OCI-LY7 (cell line): Measurements from ENCODE around the gene LARP7.

Experiments used
- CTCF ChIP-seq: fragments of 200-600 bp; sonication (generic); conservative IDR thresholded peaks from 2 replicates; pipeline ENCODE4 v1.5.1; 2014; ENCODE audit warnings: mild to moderate bottlenecking, antibody characterized with exemption, low read length, moderate library complexity, mixed read lengths
- EZH2phosphoT487 ChIP-seq: fragments of 200-600 bp; sonication (generic); IDR thresholded peaks from 2 replicates; pipeline ENCODE4 v1.6.1; 2018; ENCODE audit warnings: low read depth, borderline replicate concordance, mild to moderate bottlenecking, mixed run types, antibody characterized with exemption, low read length, moderate library complexity, mixed read lengths

- no peak for TF ChIP-seq CTCF
- no peak for TF ChIP-seq EZH2phosphoT487
These were observed 42.0 kb upstream of the LARP7 start for GRCh38 chr4:112594993-112595392.
